ENCODE results near the gene TFCP2L1. TPM values are rescaled to one million over a fixed set of nuclear protein-coding genes. Genes with fewer than 3 reads are reported as not detected.

The TFCP2L1 gene
- total RNA-seq, 2 experiments from 2014 or later: 0.24 to 0.29 TPM

DNA sequence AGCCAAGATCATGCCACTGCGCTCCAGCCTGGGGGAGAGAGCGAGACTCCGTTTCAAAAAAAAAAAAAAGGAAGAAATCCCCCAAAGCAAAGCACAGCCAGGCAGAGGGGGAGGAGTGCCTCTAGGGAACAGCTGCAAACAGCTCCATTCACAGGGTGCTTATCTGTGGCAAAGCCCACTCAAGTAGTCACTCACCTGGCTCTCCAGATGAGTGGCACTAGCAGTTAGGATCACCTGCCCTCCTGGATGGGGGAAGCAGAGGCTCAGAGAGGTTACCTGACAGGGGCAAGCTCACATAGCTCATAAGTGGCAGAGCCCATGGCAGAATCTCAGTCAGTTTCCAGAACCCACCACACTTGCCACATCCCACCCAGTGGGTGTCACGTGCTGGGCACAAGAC lies 30.3 kb downstream of the TFCP2L1 start:
- intact Hi-C loops (cut with micrococcal nuclease): no loop called here
- CTCF ChIA-PET: no interaction called here
- no peaks in the 10 kb centered on the region for H3K36me3 Mint-ChIP-seq

DNA sequence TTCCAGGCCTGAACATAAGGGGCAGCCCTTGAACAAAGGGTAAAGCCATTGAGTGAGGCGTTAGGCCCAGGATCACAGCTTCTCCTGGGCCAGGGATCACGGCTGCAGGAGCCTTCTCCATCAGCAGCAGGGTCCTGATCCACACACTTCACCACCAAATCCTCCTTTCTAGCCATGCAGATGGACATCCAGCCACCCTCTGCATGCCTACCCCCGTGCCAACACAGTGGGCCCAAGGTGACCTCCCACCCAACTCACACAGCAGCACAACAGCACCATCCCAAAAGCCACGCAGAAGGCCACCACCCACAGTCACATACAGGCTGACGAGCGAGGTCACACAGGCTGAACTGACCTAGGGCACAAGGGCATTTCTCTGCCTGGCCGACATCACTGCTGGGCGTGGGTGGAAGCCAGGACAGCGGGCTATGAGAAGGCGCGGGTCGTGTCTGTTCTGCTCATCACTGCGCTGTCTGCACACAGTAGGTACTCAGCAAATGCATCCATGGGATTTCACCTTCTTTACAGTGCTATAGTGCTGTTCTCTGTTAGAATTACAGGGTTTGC lies 31.2 kb downstream of the TFCP2L1 start:
- H3K27ac Mint-ChIP-seq: no peak overlapping the region
- ChIA-PET POLR2A (no interaction called here), CTCF (no interaction called here)
- H3K27me3 Mint-ChIP-seq: peaks cover 9% of the 10 kb centered on the region
- H3K9me3 Mint-ChIP-seq: no peaks in the 10 kb centered on the region
- intact Hi-C loops (cut with micrococcal nuclease): no loop called here
- H3K4me1 Mint-ChIP-seq (ENCODE audit: low read depth): no peaks in the 10 kb centered on the region
- H3K36me3 Mint-ChIP-seq: no peaks in the 10 kb centered on the region
- no peak overlapping the region for H3K4me3 Mint-ChIP-seq
- DNase-seq: no peak

More for the DNA sequence above, 30.3 kb downstream of the TFCP2L1 start:
- DNase-seq: no peak
- Mint-ChIP-seq H3K4me3 (no peak overlapping the region), H3K9me3 (no peaks in the 10 kb centered on the region), H3K27me3 (peaks cover 9% of the 10 kb centered on the region), H3K4me1 (ENCODE audit: low read depth) (no peaks in the 10 kb centered on the region), H3K27ac (no peak overlapping the region)
- POLR2A ChIA-PET: no interaction called here

DNA sequence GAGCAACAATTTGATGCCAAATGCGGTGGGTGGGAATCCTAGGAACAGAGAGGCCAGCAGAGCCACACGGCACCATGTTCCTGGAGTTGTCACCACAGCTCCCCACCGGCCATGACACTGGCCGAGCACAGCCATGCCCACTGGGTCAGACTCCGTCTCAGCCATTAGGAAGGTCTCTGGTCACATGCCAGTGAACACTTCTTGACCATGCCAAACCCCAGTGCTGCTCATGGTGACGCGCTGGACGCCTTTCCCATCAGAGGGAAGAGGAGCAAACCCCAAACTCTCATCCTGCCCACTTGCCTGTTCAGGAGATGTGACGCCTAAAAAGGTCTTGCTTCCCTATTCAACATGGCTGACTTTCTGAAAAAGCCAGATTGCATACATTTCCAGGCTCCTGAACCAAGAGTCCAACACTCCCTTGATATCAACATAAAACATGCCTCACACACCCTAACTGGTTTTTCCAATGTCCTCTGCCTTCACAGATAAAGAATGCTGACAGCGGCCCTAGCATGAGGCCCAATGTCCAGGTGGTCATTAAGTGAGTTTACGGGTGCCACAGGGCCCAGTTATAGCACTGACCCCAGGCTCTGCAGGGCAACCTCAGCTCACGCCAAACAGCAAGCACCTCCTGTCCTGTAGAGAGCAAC lies 31.9 kb downstream of the TFCP2L1 start:
- POLR2A ChIA-PET: no interaction called here
- no peak overlapping the region for H3K4me3 Mint-ChIP-seq
- H3K36me3 Mint-ChIP-seq: no peaks in the 10 kb centered on the region
- H3K27me3 Mint-ChIP-seq: peaks cover 9% of the 10 kb centered on the region
- no peaks in the 10 kb centered on the region for H3K9me3 Mint-ChIP-seq
- H3K4me1 Mint-ChIP-seq (ENCODE audit: low read depth): no peaks in the 10 kb centered on the region
- intact Hi-C loops (cut with micrococcal nuclease): no loop called here
- no peak for DNase-seq
- CTCF ChIA-PET: no interaction called here
- no peak overlapping the region for H3K27ac Mint-ChIP-seq

DNA sequence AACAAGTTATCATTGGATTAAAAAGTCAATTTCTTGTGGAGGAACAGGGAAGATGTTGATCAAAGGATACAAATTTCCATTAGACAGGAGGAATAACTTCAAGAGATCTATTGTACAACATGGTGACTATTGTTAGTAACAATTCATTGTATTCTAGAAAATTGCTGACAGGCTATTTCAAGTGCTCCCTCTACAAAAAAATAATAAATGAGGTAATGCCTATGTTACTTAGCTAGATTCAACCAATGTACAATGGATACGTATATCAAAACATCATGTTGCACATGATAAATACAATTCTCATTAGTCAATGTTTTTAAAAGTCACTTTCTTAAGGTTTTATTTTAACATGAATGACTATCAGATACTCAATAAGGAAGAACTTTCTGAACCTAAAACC lies 33.5 kb downstream of the TFCP2L1 start:
- Mint-ChIP-seq H3K36me3 (no peaks in the 10 kb centered on the region), H3K4me1 (ENCODE audit: low read depth) (no peaks in the 10 kb centered on the region), H3K4me3 (no peak overlapping the region), H3K9me3 (no peaks in the 10 kb centered on the region), H3K27me3 (peaks cover 5% of the 10 kb centered on the region), H3K27ac (no peak overlapping the region)
- DNase-seq: no peak
- ChIA-PET CTCF (no interaction called here), POLR2A (no interaction called here)
- intact Hi-C loops (cut with micrococcal nuclease): no loop called here

DNA sequence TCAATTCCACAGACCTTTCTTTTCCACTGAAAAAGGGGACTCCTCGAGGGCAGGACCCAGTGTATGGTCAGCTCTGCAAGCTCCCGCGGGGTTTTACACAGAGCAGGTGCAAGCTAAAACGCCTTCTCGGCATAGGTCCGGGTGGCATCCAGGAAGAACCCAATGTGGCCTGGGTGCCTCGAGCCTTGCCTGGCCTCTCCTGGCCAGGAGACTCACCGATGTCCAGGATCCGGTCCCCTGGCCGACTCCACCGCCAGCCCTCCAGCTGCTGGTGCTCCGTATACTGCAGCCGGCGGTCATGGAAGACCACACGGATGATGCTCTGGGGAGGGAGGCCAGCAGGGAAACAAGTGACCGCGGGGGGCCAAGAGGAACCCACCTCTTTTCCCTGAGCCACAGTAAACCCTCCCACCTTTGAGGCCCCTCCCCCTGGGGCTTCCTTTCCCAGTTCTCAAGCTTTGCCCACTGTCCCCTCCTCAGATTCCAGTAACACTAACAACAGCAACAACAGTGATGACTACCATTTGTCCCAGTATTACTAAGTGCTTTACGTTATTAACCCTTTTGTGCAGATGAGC lies 36.1 kb downstream of the TFCP2L1 start:
- Mint-ChIP-seq H3K27me3 (peaks cover 3% of the 10 kb centered on the region), H3K4me3 (no peak overlapping the region), H3K4me1 (ENCODE audit: low read depth) (no peaks in the 10 kb centered on the region), H3K36me3 (no peaks in the 10 kb centered on the region), H3K27ac (no peak overlapping the region), H3K9me3 (no peaks in the 10 kb centered on the region)
- intact Hi-C loops (cut with micrococcal nuclease): no loop called here
- no peak for DNase-seq
- POLR2A ChIA-PET: no interaction called here
- CTCF ChIA-PET: no interaction called here

DNA sequence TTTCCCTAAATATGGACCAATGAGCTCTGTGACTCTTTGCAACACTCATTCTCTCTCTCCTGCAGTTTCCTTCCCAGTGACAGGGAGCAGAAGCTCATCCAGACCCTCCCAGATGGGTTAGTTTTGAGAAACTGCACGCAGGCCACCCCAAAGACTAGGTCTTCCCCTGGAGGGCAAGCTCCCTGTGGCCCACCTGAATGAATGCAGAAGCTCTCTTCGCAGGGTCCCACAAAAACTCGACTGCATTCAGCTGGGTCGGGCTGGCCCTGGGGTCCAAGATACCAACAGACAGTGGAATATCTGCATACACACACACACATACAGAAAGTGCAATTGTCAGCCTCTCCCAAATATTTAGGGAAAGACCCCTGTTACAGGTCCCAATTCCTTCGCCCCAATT lies 37.0 kb downstream of the TFCP2L1 start:
- Mint-ChIP-seq H3K36me3 (no peaks in the 10 kb centered on the region), H3K27me3 (peaks cover 3% of the 10 kb centered on the region), H3K9me3 (no peaks in the 10 kb centered on the region), H3K4me1 (ENCODE audit: low read depth) (no peaks in the 10 kb centered on the region), H3K27ac (no peak overlapping the region), H3K4me3 (no peak overlapping the region)
- intact Hi-C loops (cut with micrococcal nuclease): no loop called here
- ChIA-PET POLR2A (no interaction called here), CTCF (no interaction called here)
- no peak for DNase-seq

DNA sequence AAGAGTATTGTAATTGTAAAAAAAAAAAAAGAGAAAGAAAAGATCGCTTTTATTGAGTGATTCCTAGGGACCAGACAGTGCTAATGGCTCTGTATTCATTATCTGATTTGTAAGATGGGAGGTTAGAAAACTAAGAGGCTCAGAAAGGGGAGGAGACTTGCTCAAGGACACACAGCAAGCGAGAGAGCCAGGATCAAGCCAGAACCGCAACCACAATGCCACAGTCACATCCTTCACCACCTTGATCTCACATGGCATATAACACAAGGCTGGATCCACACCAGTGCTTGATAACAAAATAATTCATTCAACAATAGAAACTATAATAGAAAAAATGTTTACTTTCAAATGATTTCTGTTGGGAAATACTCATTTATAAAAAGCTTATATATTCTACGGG lies 37.5 kb downstream of the TFCP2L1 start:
- H3K4me3 Mint-ChIP-seq: no peak overlapping the region

DNA sequence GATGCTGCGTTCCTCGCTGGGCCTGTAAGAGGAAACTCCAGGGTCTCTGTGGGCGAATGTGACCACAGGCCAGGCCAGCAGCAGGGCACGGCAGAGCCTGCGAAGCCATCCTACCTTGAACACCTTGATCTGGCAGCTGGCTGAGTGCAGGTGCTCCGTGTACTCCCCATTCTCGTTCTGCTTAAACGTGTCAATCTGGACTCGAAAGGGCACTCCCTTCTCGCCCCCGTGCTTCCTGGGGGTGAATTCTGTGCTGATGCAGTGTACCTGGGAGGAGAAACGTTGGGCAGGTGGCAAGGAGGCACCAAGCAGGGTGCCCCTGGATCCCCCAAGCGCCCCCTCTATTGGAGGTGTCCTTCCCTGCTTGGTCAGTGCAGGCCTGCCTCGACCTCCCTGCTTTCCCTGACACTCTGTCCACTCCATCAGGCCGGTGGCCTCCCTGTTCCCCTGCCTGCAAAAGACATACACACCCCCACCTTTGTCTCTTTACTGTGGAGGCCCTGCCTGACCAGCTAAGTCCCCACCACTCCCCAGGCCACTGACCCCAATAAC lies 38.2 kb downstream of the TFCP2L1 start:
- Mint-ChIP-seq H3K27ac (no peak overlapping the region), H3K4me3 (no peak overlapping the region), H3K36me3 (no peaks in the 10 kb centered on the region), H3K9me3 (no peaks in the 10 kb centered on the region), H3K27me3 (no peaks in the 10 kb centered on the region), H3K4me1 (ENCODE audit: low read depth) (no peaks in the 10 kb centered on the region)
- POLR2A ChIA-PET: no interaction called here
- intact Hi-C loops (cut with micrococcal nuclease): no loop called here
- CTCF ChIA-PET: no interaction called here
- DNase-seq: no peak

More for the DNA sequence above, 37.5 kb downstream of the TFCP2L1 start:
- CTCF ChIA-PET: no interaction called here
- Mint-ChIP-seq H3K36me3 (no peaks in the 10 kb centered on the region), H3K27me3 (peaks cover 3% of the 10 kb centered on the region), H3K27ac (no peak overlapping the region), H3K9me3 (no peaks in the 10 kb centered on the region), H3K4me1 (ENCODE audit: low read depth) (no peaks in the 10 kb centered on the region)
- POLR2A ChIA-PET: no interaction called here
- intact Hi-C loops (cut with micrococcal nuclease): no loop called here
- no peak for DNase-seq

DNA sequence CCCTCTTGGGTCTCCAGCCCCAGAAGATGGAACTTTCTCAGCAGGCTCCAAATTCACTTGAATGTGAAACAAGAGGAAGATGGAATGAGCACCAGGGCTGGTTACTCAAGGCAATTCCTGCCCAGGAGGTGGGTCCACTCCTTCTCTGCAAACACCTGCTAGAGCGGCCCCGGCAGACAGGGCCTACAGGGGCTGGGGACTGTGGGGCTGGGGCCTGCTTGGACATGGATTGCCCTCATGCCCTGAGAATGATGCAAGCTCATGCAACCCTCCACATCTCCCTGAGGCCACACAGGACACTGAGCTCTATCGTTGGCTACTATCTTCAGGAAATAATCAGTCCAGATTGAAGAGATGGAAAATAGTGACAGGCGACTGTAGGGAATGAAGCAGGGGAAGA lies 39.1 kb downstream of the TFCP2L1 start:
- no peaks in the 10 kb centered on the region for H3K27me3 Mint-ChIP-seq
- intact Hi-C loops (cut with micrococcal nuclease): no loop called here
- ChIA-PET POLR2A (no interaction called here), CTCF (no interaction called here)
- DNase-seq: no peak
- H3K9me3 Mint-ChIP-seq: no peaks in the 10 kb centered on the region
- H3K36me3 Mint-ChIP-seq: no peaks in the 10 kb centered on the region
- no peak overlapping the region for H3K4me3 Mint-ChIP-seq
- no peaks in the 10 kb centered on the region for H3K4me1 Mint-ChIP-seq (ENCODE audit: low read depth)
- H3K27ac Mint-ChIP-seq: no peak overlapping the region

DNA sequence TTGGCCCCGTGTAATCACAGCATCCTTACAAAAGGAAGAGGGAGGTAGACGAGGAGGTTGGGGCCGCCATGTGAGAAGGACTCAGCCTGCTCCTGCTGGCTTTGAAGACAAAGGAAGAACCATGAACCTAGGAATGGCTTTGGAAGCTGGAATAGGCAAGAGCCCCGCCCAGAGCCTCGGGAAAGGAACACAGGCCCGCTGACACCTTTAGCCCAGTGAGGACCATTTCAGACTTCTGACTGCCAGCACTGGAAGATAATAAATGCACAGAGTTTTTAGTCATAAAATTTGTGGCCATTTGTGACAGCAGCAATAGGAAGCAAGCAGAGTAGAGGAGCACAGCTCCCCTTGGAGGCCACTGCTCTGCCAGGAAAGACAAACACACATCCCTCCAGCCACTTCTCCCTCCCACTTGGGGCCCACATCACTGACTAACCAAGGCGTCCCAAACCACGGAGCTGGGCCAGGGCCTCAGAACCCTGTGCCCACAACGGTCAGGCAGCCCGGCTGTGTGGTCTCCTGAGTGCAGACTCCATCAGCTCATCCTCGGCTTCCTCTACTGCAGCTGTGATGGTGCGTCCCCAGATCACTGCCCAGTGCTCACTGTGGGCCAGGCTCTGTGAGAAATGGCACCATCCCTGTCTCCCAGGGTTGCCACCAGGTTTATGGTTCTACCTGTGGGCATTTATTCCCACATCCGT lies 39.7 kb downstream of the TFCP2L1 start:
- Mint-ChIP-seq H3K27me3 (no peaks in the 10 kb centered on the region), H3K27ac (no peak overlapping the region), H3K4me3 (no peak overlapping the region), H3K36me3 (no peaks in the 10 kb centered on the region), H3K4me1 (ENCODE audit: low read depth) (no peaks in the 10 kb centered on the region), H3K9me3 (no peaks in the 10 kb centered on the region)
- POLR2A ChIA-PET: no interaction called here
- no peak for DNase-seq
- intact Hi-C loops (cut with micrococcal nuclease): no loop called here
- CTCF ChIA-PET: no interaction called here

DNA sequence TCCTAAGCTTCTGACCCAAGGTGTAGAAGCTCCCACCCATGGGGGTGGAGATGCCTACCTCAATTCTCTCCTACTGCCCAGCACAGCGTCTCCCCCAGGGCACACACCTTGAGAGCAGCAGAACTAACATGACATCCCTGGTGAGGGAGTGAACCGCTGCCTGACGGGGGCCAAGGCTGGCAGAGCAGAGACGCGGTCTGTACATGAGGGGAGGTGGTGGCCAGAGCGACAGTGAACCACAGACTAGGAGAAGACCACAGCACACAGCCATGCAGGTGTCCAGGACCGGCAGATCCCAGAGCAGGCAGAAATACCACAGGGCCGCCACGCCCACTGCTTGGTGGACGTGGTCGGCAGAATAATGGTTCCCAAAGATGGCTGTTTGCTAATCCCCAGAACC lies 40.4 kb downstream of the TFCP2L1 start:
- H3K4me3 Mint-ChIP-seq: no peak overlapping the region
- DNase-seq: no peak
- H3K4me1 Mint-ChIP-seq (ENCODE audit: low read depth): no peaks in the 10 kb centered on the region
- CTCF ChIA-PET: no interaction called here
- intact Hi-C loops (cut with micrococcal nuclease): no loop called here
- POLR2A ChIA-PET: no interaction called here
- H3K9me3 Mint-ChIP-seq: no peaks in the 10 kb centered on the region
- H3K27me3 Mint-ChIP-seq: no peaks in the 10 kb centered on the region
- H3K36me3 Mint-ChIP-seq: no peaks in the 10 kb centered on the region
- H3K27ac Mint-ChIP-seq: no peak overlapping the region

DNA sequence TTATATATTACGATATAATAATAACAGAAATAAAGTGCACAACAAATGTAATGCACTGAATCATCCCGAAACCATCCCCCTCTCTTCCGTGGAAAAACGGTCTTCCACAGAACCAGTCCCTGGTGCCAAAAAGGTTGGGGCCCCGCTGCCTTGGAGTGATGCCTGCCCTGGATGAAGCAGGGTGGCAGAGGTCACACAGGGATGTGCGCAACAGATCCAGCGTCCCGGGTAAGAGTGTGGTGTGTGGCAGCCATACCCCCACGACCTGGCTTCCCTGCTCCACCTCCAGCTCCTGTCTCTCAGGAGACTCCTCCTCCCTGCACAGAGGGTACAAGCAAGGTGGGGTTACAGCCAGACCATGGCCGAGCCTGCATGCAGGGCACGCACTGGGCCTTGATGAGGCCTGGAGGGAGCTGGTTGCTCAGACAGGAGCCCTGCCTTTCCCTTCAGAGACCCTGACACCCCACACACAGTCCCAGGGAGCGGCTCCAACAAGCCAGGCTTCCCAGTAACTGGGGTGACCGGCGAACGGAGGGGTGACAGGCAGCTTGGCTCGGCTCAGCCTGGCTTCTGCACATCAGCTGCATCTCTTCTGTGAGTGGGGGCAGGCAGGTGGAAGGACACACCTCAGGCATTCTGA lies 41.1 kb downstream of the TFCP2L1 start:
- Mint-ChIP-seq H3K4me1 (ENCODE audit: low read depth) (no peaks in the 10 kb centered on the region), H3K9me3 (no peaks in the 10 kb centered on the region), H3K4me3 (no peak overlapping the region), H3K27ac (no peak overlapping the region), H3K27me3 (no peaks in the 10 kb centered on the region), H3K36me3 (no peaks in the 10 kb centered on the region)
- intact Hi-C loops (cut with micrococcal nuclease): no loop called here
- DNase-seq: no peak
- CTCF ChIA-PET: no interaction called here
- POLR2A ChIA-PET: no interaction called here
